ENCODE results near the gene KRT17. TPM values are rescaled to one million over a fixed set of nuclear protein-coding genes. Genes with fewer than 3 reads are reported as not detected.

The KRT17 gene
- total RNA-seq (2022; extraction: Qiagen RNA extraction; ENCODE audit: low read depth), result 0.81 to 1.3 TPM (median 0.97 TPM) in 5 replicates

DNA sequence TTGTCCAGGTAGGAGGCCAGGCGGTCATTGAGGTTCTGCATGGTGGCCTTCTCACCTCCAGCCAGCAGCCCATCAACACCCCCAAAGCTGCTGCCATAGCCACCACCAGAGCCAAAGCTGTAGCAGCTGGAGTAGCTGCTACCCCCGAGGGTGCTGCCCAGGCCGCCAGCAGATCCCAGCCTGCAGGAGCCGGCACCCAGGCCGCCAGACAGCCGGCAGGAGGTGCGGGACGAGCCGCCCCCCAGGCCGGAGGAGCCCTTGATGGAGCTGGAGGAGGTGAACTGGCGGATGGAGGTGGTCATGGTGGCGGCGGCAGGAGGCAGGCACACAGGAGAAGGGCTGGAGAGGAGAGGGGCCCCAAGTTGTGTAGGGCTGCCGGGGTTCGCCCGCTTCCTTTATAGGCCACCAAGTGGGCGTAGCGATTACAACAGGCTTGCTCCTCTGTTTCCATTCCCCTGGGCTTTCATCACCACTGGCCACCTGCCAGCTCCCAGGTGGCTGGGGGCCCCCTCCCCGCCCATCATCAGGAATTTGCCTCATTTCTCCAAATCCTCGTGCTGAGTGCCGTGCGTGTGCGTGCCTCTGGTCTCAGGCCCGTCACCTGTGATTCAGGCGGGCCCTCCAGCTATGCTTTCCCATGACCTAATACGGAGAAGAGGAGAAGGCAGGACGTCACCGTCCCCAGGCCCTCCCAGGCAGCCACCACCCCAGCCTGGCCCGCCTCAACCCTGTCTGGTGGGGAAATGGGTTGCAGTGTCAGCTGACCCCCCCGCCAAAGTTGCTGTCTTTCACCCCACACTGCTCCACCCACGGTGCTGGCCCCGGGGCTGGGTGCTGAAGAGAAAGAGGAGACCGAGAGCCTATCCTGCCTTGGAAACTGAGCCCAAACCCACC is at the start of gene KRT17:
Gene KRT17, minus strand, starts transcription at position 368 of the 894 bp plus-strand sequence. Its CDS starts 66 bp downstream, at position 302.

DNA sequence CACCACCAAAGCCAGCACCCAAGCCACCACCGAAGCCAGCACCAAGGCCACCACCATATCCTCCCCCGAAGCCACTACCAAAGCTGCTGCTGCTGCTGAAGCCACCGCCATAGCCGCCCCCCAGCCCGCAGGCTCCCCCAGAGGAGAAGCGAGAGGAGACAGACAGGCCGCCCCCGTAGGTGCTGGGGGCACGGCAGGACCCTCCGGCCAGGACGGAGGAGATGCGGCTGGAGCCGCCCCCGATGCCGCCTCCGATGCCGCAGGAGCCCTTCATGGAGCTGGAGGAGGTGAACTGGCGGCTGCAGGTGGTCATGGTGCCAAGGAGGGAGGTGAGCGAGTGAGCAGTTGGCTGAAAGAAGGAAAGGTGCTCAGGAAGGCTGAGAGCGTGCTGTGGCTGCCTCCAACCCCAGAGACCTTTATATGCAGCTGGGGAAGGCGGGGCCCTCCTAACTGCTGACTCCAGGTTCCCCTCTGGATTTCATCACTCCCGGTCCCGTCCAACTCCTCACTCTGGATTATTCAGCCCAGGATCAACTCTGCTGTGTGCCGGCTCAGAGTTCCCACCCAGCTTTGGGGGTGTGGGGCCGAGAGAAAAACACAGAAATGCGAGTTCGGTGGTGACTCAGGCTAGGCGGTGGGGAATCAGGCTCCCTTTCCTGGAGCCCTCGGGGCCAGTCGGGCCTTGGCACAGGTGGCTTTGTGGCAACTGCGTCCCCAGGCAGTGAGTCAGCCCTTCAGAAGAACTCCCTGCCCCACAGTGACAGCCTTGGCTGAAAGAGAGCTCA is 11.8 kb downstream of the KRT17 start, which contains the start of gene KRT16:
Gene KRT16, minus strand, starts transcription at position 392 of the 785 bp plus-strand sequence. Its CDS starts 79 bp downstream, at position 313.

GRCh38 chr17:41586863-41587495 is 37.4 kb downstream of the KRT17 start, which contains the start of gene KRT14:
TSS of gene KRT14 (minus strand) at chr17:41586895. CDS start at chr17:41586834, 61 bp downstream.

DNA sequence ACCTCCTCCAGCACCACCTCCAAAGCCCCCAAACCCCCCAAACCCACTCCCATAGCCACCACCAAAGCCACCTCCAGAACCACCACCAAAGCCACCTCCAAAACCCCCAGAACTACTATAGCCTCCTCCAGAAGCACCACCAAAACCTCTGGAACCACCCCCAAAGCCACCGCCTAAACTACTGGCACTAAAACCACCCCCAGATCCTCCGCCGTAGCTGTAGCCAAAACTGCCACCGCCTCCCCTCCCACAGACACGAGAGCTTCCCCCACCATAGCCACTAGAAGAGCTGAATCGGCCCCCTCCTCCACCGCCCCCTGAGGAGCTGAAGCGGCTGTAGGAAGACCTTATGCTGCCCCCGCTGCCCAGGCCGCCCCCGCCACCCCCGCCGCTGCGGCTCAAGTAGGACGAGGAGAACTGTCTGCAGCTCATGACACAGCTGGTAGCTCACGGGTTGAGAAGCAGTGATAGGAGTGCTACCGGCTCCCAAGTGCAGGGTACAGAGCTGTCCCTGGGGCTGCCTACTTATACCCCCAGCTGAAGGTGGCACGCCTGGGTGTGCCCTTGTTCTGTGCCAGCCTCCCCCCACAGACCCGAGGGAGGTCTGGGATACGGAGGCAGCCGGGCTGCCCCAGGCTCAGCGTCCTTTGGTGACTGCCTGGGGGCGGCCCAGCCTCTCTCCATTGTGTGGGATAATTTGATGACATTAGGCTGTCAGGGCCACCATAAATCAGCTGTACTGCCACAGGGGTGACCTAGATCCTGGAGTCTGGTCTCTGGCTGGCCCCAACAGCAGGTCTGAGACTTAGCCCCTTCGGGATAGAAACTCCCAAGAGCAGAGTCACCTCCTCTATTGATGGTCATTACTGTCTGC is 52.6 kb downstream of the KRT17 start, which contains the start of gene KRT9:
Gene KRT9, minus strand, starts transcription at position 499 of the 874 bp plus-strand sequence. Its CDS starts 67 bp downstream, at position 432.

Other genes with a start within 250 kb of the KRT17 start
- 0.29 to 0.53 TPM (median 0.49 TPM) in 5 replicates for gene KRT34, start 242.3 kb downstream of the KRT17 start, total RNA-seq (2022; extraction: Qiagen RNA extraction; ENCODE audit: low read depth)
- gene KRT31, start 227.0 kb downstream of the KRT17 start, total RNA-seq (2022; extraction: Qiagen RNA extraction; ENCODE audit: low read depth), result not detected in 5 replicates
- not detected in 5 replicates for gene KRT37, start 200.0 kb downstream of the KRT17 start, total RNA-seq (2022; extraction: Qiagen RNA extraction; ENCODE audit: low read depth)
- not detected in 5 replicates for gene KRT38, start 183.6 kb downstream of the KRT17 start, total RNA-seq (2022; extraction: Qiagen RNA extraction; ENCODE audit: low read depth)
- gene KRT32, start 157.2 kb downstream of the KRT17 start, total RNA-seq (2022; extraction: Qiagen RNA extraction; ENCODE audit: low read depth), result not detected in 5 replicates
- gene KRT35, start 143.4 kb downstream of the KRT17 start, total RNA-seq (2022; extraction: Qiagen RNA extraction; ENCODE audit: low read depth), result not detected in 5 replicates
- not detected in 5 replicates for gene KRT36, start 134.7 kb downstream of the KRT17 start, total RNA-seq (2022; extraction: Qiagen RNA extraction; ENCODE audit: low read depth)
- gene KRT13, start 119.0 kb downstream of the KRT17 start, total RNA-seq (2022; extraction: Qiagen RNA extraction; ENCODE audit: low read depth), result 0.08 to 0.19 TPM (median 0.16 TPM) in 4 of 5 replicates, not detected in the other
- gene KRT15, start 105.7 kb downstream of the KRT17 start, total RNA-seq (2022; extraction: Qiagen RNA extraction; ENCODE audit: low read depth), result 2.6 to 6.5 TPM (median 5.1 TPM) in 5 replicates
- gene KRT19, start 96.3 kb downstream of the KRT17 start, total RNA-seq (2022; extraction: Qiagen RNA extraction; ENCODE audit: low read depth), result 41.3 to 68.5 TPM (median 54.7 TPM) in 5 replicates
- gene KRT9, start 52.5 kb downstream of the KRT17 start, total RNA-seq (2022; extraction: Qiagen RNA extraction; ENCODE audit: low read depth), result not detected in 5 replicates
- gene KRT14, start 37.7 kb downstream of the KRT17 start, total RNA-seq (2022; extraction: Qiagen RNA extraction; ENCODE audit: low read depth), result 0.08 to 0.36 TPM (median 0.15 TPM) in 4 of 5 replicates, not detected in the other
- gene KRT16, start 11.8 kb downstream of the KRT17 start, total RNA-seq (2022; extraction: Qiagen RNA extraction; ENCODE audit: low read depth), result 0.27 to 0.88 TPM (median 0.77 TPM) in 5 replicates
- gene EIF1, start 64.3 kb upstream of the KRT17 start, total RNA-seq (2022; extraction: Qiagen RNA extraction; ENCODE audit: low read depth), result 1,132 to 1,691 TPM (median 1,434 TPM) in 5 replicates
- 0.23 to 0.57 TPM (median 0.26 TPM) in 3 of 5 replicates, not detected in the others for gene GAST, start 87.8 kb upstream of the KRT17 start, total RNA-seq (2022; extraction: Qiagen RNA extraction; ENCODE audit: low read depth)
- gene HAP1, start 110.1 kb upstream of the KRT17 start, total RNA-seq (2022; extraction: Qiagen RNA extraction; ENCODE audit: low read depth), result 1.1 to 2.1 TPM (median 1.7 TPM) in 5 replicates
- gene JUP, start 162.1 kb upstream of the KRT17 start, total RNA-seq (2022; extraction: Qiagen RNA extraction; ENCODE audit: low read depth), result 90.4 to 127 TPM (median 110 TPM) in 5 replicates
- 35.3 to 39.9 TPM (median 36.1 TPM) in 5 replicates for gene P3H4, start 187.4 kb upstream of the KRT17 start, total RNA-seq (2022; extraction: Qiagen RNA extraction; ENCODE audit: low read depth)
- 95.7 to 118 TPM (median 108 TPM) in 5 replicates for gene FKBP10, start 188.4 kb upstream of the KRT17 start, total RNA-seq (2022; extraction: Qiagen RNA extraction; ENCODE audit: low read depth)
- 104 to 117 TPM (median 110 TPM) in 5 replicates for gene NT5C3B, start 211.7 kb upstream of the KRT17 start, total RNA-seq (2022; extraction: Qiagen RNA extraction; ENCODE audit: low read depth)
- gene KLHL10, start 213.2 kb upstream of the KRT17 start, total RNA-seq (2022; extraction: Qiagen RNA extraction; ENCODE audit: low read depth), result 0.05 to 0.22 TPM (median 0.10 TPM) in 5 replicates
- 3.3 to 5.4 TPM (median 4.7 TPM) in 5 replicates for gene KLHL11, start 240.8 kb upstream of the KRT17 start, total RNA-seq (2022; extraction: Qiagen RNA extraction; ENCODE audit: low read depth)

Measured in A549 treated with DMSO at 1 μM for 4 hours (cell line).